ENCODE results near the gene SLC2A6.
"Not testable (repeated sequence)": the region's sequence is repeated elsewhere in the genome, so short reads cannot be mapped to it uniquely, and the experiment has no call there.

The SLC2A6 gene

DNA sequence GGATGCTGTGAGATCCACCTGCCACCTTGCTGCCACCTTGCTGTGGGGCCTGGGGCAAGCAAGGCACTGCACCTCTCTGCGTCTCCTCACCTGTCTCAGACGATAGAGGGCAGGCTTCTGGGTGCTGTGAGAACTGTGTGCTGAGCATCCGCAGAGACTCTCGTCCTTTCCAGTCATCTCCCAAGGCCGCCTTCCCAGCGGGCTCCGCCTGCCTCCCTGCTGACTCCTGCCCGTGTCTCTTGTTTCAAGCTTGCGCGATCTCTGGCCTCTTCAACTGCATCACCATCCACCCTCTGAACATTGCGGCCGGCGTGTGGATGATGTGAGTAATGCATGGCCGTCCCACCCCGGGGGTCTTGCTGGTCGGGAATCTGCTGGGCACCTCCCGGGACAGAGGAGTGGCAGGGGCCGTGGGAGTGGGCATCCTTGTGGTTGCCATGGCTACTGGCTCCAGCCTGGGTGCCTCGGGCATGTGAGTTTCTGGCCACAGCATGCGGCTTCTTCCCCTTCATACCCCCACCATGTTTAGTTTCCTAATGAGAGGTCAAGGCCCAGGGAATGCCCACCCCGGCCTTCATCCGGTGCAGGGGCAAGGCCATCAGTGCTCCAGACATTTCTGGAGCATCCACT lies 15.6 kb downstream of the SLC2A6 start:
- DNase-seq (ENCODE audit: low read depth in 2 of 2): no peak

DNA sequence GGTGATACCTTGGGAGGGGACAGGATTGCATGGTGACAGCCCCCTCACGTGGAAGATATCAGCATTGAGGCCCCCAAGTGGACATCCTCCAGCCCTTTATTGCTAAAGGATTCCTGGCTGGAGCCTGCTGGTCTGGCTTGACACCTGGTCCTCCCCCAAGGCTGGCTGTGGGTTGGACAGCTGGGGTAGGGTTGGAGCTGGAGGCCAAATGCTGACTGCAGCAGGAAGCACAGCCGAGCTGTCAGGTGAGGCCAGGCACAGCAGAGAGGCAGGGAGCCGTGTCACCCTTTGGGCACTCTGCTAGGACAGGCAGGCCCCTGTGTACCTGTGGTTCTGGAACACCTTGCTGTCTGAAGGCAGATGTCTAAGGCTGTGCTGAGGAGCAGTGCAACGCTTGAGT lies 16.9 kb downstream of the SLC2A6 start:
- no peak for DNase-seq (ENCODE audit: low read depth in 2 of 2)

DNA sequence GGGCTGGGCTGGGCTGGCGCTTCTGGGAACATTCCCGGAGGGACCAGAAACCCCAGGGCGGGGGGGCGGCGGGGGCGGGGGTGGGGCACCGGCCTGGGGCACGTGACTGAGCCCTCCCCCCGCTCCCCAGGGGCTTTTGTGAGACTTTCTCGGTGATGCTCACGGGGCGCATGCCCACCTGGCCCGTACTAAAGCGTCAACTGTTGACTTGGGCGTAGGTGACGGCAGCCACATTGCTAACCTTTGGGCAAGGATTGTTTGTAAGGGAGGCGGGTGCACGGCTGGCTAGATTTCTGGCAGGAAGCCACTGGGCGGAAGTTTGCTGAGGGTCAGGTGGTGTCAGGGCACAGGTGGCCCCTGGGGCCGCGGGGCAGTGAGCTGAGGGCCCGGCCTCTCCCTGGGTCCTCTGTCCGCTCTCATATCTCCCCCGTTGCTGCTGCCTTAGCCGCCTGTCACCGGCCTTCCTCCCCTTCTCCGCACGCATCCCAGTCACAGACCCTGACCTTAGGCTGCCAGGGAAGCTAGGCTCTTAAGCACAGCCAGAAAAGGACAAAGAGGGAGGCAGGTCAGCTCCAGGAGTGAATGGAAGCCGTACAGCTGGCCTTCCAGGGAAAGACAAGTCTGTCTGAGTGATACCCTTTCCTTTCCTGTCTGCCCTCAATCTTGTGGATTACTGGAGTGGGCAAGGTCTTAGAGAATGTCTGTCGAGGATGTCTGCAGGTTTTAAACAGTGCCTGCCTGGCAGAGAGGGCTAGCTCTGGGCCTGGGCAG lies 18.3 kb downstream of the SLC2A6 start:
- no peak for DNase-seq (ENCODE audit: low read depth in 2 of 2)

DNA sequence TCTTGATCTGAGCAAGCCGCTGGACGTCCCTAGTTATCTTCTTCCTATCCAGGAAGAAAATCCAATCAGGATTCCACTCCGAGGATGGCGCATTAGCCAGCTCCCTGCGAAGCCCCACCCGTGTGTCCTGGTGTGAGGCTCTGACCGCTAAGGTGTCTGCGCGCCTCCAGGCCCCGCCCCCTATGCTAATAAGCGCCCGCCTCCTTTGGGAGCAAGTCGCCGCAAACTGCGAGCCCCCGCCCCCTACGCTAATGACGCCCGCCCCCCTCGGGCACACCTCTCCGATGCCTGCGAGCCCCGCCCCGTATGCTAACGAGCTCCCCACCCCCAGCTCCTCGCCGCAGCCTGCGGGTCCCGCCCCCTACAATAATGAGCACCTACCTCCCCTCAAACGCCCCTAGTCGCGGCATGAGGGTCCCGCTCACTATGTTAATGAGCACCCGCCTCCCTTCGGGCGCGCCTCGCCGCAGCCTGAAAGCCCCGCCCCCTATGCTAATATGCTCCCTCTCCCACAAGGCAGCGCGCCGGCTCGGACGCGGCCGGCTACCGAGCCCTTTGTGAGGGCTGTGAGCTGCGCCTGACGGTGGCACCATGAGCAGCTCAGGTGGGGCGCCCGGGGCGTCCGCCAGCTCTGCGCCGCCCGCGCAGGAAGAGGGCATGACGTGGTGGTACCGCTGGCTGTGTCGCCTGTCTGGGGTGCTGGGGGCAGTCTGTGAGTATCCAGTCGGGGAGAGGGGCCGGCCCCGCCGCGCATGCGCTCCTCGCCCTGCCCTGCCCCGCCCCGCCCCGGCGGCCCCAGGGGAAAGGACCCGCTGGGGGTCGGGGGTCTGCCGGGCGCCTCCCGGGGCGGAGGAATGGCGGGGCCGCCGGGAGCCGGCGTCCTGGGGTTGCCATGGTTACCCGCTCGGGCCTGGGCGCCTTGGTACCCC lies 19.2 kb downstream of the SLC2A6 start, which contains the start of gene CACFD1:
Gene CACFD1, plus strand, starts transcription at position 503 of the 929 bp plus-strand sequence. Its CDS starts 89 bp downstream, at position 592.
- peak; percentile 84 to 90 for DNase-seq (ENCODE audit: low read depth in 2 of 2)

DNA sequence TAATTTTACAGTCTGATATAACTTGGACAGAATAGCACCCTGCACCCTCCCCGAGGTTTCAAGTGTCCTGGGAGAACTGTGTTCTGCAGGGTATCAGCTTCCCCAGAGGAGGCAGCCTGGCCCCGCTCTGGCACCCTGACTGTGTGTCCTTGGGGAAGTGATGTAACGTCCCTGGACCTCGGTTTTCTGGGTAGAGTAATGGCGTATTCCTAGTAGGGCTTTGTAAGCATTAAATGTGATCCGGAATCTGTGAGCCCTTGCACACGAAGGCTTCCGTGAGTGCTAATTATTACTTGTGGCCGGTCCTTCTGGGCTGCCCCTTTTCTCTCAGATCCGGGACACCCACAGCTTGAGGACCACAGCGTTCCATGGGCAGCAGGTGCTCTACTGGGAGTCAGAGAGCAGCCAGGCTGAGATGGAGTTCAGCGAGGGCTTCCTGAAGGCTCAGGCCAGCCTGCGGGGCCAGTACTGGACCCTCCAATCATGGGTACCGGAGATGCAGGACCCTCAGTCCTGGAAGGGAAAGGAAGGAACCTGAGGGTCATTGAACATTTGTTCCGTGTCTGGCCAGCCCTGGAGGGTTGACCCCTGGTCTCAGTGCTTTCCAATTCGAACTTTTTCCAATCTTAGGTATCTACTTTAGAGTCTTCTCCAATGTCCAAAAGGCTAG lies 20.1 kb downstream of the SLC2A6 start:
- no peak for DNase-seq (ENCODE audit: low read depth in 2 of 2)

DNA sequence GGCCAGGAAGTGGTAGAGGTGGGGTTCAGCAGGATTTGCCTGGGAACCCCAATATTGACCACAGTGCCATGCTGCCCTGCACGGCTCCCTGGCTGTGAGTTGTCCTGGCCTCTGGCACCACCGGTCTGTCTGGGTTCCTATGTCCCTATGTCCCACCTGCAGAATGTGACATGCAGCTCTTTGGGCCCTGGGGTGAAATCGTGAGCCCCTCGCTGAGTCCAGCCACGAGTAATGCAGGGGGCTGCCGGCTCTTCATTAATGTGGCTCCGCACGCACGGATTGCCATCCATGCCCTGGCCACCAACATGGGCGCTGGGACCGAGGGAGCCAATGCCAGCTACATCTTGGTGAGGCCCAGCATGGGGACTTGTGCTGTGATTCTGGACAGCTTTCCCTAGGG lies 21.2 kb downstream of the SLC2A6 start:
- no peak for DNase-seq (ENCODE audit: low read depth in 2 of 2)

DNA sequence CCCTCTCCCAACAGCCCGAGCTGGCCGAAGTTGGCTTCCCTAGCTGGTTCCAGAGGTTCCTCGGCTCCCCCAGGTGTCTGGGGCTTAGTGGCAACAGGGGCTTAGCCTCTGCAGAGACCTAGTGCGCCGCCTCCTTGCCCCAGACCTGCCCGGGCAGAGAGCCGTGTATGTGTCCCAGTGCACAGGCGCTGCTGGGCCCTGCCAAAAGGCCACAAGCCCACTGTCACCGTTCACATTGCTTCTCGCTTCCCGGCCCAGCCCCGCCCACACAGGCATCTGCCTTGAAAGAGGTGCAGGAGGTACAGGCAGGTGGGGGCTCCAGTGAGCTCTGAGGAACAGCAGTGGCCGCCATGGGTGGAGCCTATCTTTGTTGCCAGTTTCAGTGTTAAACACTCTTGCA lies 21.7 kb downstream of the SLC2A6 start:
- no peak for DNase-seq (ENCODE audit: low read depth in 2 of 2)

DNA sequence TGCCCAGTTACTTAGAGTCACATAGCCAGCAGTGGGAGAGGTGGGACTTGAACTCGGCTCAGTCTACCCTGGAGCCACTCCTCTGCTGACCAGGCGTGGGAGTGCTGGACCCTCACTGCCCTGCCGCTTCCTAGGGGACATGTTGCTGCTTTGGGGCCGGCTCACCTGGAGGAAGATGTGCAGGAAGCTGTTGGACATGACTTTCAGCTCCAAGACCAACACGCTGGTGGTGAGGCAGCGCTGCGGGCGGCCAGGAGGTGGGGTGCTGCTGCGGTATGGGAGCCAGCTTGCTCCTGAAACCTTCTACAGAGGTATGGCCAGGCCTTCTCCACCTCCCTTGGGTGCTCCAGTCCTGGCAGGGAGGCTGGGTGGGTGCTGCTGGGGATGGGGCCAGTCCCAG lies 22.5 kb downstream of the SLC2A6 start:
- no peak for DNase-seq (ENCODE audit: low read depth in 2 of 2)

DNA sequence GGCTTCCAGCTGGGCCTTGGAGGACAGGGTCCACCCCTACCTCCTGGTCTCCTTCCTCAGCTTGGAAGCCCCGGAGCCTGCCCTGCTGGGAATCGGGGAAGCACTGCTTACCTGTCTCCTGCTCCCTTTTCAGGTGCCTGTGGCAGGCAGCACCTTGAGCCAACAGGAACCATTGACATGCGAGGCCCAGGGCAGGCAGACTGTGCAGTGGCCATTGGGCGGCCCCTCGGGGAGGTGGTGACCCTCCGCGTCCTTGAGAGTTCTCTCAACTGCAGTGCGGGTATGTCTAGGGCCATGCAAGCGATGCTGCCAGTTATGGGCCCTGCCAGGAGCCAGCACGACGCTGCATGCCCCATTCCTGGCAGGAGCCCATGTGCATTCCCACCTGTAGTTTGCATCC lies 23.0 kb downstream of the SLC2A6 start:
- no peak for DNase-seq (ENCODE audit: low read depth in 2 of 2)

DNA sequence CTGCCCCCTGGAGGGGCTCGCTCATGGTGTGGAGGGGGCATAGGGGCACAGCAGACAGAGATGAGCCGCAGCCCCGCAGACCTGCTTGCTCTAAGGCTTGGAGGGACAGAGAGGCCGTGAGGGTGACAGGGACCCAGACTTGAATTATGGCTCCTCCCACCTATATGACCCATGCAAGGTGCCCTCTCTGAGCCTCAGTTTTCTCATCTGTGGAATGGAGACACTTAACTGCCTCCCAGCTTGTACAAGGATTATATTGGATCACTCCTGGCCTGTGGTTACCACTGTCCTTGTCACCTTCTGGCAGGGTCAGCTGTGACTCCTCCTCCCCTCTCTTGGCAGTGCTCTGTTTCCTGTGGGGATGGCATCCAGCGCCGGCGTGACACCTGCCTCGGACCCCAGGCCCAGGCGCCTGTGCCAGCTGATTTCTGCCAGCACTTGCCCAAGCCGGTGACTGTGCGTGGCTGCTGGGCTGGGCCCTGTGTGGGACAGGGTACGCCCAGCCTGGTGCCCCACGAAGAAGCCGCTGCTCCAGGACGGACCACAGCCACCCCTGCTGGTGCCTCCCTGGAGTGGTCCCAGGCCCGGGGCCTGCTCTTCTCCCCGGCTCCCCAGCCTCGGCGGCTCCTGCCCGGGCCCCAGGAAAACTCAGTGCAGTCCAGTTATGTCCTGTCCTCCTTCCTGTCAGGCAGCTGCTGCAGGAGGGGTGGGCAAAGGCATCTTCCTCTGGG lies 23.8 kb downstream of the SLC2A6 start:
- no peak for DNase-seq (ENCODE audit: low read depth in 2 of 2)

DNA sequence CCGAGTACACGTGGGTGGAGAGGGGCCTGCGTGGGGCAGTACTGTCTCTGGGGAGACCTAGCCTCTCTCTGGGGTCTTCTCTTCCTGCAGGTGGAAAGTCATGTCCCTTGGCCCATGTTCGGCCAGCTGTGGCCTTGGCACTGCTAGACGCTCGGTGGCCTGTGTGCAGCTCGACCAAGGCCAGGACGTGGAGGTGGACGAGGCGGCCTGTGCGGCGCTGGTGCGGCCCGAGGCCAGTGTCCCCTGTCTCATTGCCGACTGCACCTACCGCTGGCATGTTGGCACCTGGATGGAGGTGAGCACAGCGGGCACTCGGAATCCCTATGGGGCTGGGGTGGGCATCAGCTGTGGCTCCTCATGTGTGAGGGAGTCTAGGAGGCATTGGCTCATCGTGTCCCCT lies 24.6 kb downstream of the SLC2A6 start:
- DNase-seq (ENCODE audit: low read depth in 2 of 2): no peak

DNA sequence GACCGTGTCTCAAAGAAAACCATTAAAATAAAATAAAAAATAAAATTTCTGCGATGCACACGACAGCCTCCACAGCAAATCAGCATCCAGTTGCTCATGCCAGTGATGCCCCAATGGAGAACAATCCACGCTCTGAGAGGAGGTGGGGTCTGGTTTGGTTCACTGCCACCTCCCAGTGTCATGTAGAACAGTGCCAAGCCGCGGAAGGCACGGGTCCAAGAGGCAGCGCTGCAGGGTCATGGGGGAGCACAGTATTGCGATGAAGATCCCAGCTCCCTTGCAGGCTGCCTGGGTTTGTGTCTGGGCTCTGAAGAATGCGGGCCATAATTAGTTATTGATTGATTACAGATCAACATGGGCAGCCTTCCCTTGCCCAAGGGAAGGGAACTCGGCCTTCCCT lies 25.2 kb downstream of the SLC2A6 start:
- DNase-seq (ENCODE audit: low read depth in 2 of 2): no peak

DNA sequence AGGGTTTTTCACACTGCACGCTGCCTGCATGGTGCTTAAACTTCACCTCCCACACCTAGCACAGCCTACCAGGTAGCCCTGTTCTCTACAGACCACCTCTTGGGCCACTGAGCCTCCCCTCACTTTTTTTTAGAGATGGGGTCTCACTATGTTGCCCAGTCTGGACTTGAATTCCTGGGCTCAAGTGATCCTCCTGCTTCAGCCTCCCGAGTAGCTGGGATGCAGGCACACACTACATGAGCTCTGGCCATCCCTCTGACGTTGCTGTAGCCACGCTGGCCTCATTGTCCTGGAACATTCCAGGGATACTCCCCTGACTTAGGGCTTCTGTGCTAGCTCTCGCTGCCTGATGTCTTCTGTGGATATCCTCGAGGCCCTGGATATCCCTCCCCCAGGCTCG lies 26.3 kb downstream of the SLC2A6 start:
- no peak for DNase-seq (ENCODE audit: low read depth in 2 of 2)

DNA sequence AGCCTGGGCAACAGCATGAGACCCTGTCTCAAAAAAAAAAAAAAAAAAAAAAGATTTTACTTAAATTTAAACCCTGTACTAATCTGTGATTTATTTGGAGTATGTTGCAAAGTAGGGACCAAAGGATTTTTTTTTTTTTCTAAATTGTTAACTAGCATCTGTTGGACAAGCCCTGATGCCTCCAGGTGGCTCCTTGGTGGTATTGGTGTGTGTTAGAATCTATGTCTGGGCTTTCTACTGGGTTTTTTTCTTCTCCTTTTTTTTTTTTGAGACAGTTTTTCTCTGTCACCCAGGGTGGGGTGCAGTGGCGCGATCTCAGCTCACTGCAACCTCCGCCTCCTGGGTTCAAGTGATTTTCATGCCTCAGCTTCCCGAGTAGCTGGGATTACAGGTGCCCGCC lies 27.0 kb downstream of the SLC2A6 start:
- DNase-seq (ENCODE audit: low read depth in 2 of 2): not testable (repeated sequence)

DNA sequence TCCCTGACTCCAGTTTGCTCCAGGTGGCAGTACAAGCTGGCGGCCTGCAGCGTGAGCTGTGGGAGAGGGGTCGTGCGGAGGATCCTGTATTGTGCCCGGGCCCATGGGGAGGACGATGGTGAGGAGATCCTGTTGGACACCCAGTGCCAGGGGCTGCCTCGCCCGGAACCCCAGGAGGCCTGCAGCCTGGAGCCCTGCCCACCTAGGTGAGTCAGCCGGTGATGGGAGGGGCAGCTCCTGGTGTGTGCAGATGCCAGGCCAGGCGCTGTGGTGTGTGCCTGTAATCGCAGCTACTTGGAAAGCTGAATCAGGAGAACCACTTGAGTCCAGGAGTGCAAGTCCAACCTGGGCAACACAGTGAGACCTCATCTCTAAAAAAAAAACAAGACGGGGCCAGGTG lies 29.1 kb downstream of the SLC2A6 start:
- no peak for DNase-seq (ENCODE audit: low read depth in 2 of 2)

DNA sequence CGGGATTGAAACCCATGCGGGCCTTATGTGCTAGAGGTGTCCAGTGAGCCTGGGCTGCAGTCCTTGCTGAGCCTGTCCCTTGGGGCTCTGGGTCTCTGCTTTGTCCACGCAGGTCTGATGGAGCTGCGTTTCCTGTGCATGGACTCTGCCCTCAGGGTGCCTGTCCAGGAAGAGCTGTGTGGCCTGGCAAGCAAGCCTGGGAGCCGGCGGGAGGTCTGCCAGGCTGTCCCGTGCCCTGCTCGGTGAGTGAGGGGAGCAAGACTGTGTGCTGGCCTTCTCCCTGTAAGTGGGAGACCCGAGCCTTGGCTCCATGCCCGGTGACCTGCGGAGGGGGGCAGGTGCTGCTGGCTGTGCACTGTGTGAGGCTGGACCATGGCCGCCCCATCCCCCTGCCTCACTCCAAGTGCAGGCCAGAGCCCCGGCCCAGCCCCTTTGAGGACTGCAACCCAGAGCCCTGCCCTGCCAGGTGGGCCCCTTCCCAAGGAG lies 30.4 kb downstream of the SLC2A6 start:
- DNase-seq (ENCODE audit: low read depth in 2 of 2): no peak

DNA sequence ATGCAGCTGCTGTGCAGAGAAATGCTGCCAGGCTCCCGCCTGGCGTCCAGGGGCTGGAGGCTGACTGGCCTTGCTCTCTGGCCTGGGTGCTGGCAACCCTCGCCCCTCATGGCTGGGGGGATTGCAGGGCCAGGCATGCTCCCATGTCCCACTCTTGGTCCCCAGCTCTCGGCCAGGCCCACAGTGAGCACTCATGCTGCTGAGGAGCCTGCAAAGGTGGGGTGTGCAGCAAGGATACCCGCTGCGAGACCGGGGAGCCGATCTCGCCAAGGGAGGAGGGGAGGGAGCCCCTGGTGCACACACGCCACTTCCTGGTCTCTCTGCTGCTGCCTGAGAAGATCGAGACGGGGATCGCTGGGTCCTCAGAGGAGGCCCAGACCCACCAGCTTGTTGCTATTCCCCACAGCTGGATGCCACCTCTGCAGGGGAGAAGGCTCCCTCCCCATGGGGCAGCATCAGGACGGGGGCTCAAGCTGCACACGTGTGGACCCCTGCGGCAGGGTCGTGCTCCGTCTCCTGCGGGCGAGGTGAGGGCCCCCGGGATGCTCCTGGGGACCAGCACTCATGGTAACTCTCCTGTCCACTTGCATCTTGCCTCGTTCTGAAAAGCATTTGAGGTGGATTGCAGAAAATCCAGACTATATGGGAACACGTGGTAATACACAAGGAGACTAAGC lies 33.5 kb downstream of the SLC2A6 start:
- no peak for DNase-seq (ENCODE audit: low read depth in 2 of 2)

DNA sequence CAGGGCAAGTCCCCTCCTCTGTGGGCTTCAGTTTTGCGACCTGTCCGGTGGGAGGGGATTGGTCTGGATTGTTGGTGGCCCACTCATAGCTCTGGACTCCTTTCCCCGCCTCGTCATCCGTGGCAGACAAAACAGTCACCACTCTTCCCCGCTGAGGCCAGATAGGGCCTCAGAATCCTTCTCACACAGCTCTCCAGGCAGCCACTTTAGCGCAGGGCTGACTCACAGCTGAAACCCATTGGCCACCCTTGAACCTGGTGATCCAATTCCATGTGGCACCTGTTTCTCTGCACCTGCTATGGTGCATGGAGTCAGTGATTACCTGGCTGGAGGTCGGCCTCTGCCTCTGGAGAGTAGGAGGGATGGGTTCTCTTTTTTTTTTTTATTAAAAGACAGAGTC lies 34.9 kb downstream of the SLC2A6 start:
- no peak for DNase-seq (ENCODE audit: low read depth in 2 of 2)

DNA sequence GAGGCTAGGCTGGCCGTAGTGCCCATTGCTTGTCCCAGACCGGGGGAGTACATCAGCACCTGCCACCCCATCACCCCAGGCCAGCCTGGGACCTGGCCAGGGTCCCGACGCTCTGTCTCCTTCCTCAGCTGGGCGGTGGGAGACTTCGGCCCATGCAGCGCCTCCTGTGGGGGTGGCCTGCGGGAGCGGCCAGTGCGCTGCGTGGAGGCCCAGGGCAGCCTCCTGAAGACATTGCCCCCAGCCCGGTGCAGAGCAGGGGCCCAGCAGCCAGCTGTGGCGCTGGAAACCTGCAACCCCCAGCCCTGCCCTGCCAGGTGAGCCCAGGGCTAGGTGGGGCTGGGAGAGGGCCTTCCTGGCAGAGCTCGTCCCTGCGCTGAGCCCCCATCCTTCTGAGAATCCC lies 35.7 kb downstream of the SLC2A6 start:
- no peak for DNase-seq (ENCODE audit: low read depth in 2 of 2)

DNA sequence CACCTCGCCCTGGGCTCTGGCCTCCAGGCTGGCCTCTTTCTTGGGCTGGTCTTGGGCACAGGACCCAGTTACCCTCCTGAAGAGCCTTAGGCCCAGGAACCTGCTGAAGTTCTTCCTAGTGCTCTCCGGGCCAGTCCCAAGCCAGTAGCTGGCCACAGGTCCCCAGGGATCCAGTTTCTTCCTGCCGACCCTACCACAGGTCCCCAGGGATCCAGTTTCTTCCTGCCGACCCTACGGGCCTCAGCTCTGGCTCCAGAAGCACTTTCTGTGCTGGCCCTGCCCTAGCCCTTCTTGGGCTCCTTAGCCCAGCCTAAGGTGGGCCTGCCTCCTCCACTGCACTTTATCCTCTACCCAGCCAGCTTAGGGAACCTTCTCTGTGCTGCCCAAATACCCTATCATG lies 37.3 kb downstream of the SLC2A6 start:
- no peak for DNase-seq (ENCODE audit: low read depth in 2 of 2)
